ENCODE measurements around the gene LYSMD2. TPM values are rescaled to one million over a fixed set of nuclear protein-coding genes. Genes with fewer than 3 reads are reported as not detected.

The LYSMD2 gene
- polyA plus RNA-seq, 2 of the 4 experiments (the other 2 are of a cell fraction), result 18.3 to 29.2 TPM

- POLR2A ChIA-PET, result no interaction called here
- FAIRE-seq (no peak), DNase-seq (ENCODE audit: low read depth in 1 of 2, low spot score in 1 of 2) (peak; percentile 39 to 42), ATAC-seq (peak; percentile 70 to 73)
- H3K9me3 ChIP-seq, result no peaks in the 10 kb centered on the region
- 13% methylated on average over 37 of the region's 71 CpGs for WGBS (ENCODE audit: missing lambda C conversion rate)
- TF ChIP-seq POLR2A (IDR thresholded peaks at IDR 0.05; ENCODE audit: low read length) (no peak), CHD2 (IDR thresholded peaks at IDR 0.05; ENCODE audit: low read length, partially characterized antibody) (no peak), HOXA7 (CRISPR knock-in tag; IDR thresholded peaks at IDR 0.05) (no peak), MAX (IDR thresholded peaks at IDR 0.05) (peak; percentile 45; the same call in 1 of the 2 replicates), MAZ (IDR thresholded peaks at IDR 0.05; ENCODE audit: borderline replicate concordance, low read depth, low read length) (no peak), CTCF (IDR thresholded peaks at IDR 0.05) (no peak), RNF2 (IDR thresholded peaks at IDR 0.05; ENCODE audit: borderline replicate concordance, low read depth) (0 out of 2 replicates have a peak, but pooled peaks have one; percentile 32), E2F6 (IDR thresholded peaks at IDR 0.05; ENCODE audit: borderline replicate concordance, low read depth) (peak; percentile 21; the same call in 1 of the 2 replicates), USF2 (IDR thresholded peaks at IDR 0.05) (no peak), JUN (IDR thresholded peaks at IDR 0.05) (no peak), PBX3 (IDR thresholded peaks at IDR 0.05) (no peak), EHMT2 (IDR thresholded peaks at IDR 0.05; ENCODE audit: low read depth) (no peak), NPAS2 (CRISPR knock-in tag; IDR thresholded peaks at IDR 0.05; ENCODE audit: borderline replicate concordance) (no peak), ESRRA (IDR thresholded peaks at IDR 0.05; ENCODE audit: borderline replicate concordance, low read length) (no peak)
- H3K4me3 ChIP-seq, result peak overlapping the region; percentile 94
- CTCF ChIA-PET, result interaction anchor here (0.6 to 16.6 kb wide), 6 partner anchors 9 to 102 kb away, joined by 3 to 193 read pairs (median 6); partner anchors contain the start of gene LYSMD2
- H3K27ac ChIP-seq, result peak overlapping the region; percentile 65 to 83; a peak in 5 of 6 replicates
- H3K4me1 ChIP-seq, result peaks cover 3% of the 10 kb centered on the region; the same call in 1 of the 3 replicates
- H3K4me2 ChIP-seq, result peak overlapping the region; percentile 95
Observed at GRCh38 chr15:51751697-51752683, 14.5 kb upstream of the LYSMD2 start.

- no peak for FAIRE-seq
- no peaks in the 10 kb centered on the region for H3K9me3 ChIP-seq
- TF ChIP-seq JUN (IDR thresholded peaks at IDR 0.05) (no peak), POLR2A (IDR thresholded peaks at IDR 0.05; ENCODE audit: low read length) (0 out of 2 replicates have a peak, but pooled peaks have one; percentile 7), CBX8 (IDR thresholded peaks at IDR 0.05) (0 out of 2 replicates have a peak, but pooled peaks have one; percentile 39)
- H3K4me2 ChIP-seq, result peak within 1 kb of the TSS; percentile 95
- H3K27ac ChIP-seq, result peak within 1 kb of the TSS; percentile 65 to 83; a peak in 5 of 6 replicates
- peak within 1 kb of the TSS; percentile 94 for H3K4me3 ChIP-seq
- POLR2A ChIA-PET, result no interaction called here
- CTCF ChIA-PET, result interaction anchor here (1.7 to 16.6 kb wide), 2 partner anchors 22 to 101 kb away, joined by 8 to 193 read pairs; no protein-coding TSS in a partner anchor
- peak; percentile 34 to 51 for DNase-seq (ENCODE audit: low read depth in 1 of 2, low spot score in 1 of 2)
- WGBS (ENCODE audit: missing lambda C conversion rate), result 33% methylated on average over 25 of the region's 65 CpGs
- peaks cover 3% of the 10 kb centered on the region; the same call in 1 of the 3 replicates for H3K4me1 ChIP-seq
- ATAC-seq, result peak; percentile 88 to 91
Observed at GRCh38 chr15:51750792-51751696, 13.6 kb upstream of the LYSMD2 start, which contains the start of gene TMOD2. TSS of gene TMOD2 (plus strand) at chr15:51751597. CDS start at chr15:51766442, 14,845 bp downstream.
